ENCODE data around the gene SPATS2L.

DNA sequence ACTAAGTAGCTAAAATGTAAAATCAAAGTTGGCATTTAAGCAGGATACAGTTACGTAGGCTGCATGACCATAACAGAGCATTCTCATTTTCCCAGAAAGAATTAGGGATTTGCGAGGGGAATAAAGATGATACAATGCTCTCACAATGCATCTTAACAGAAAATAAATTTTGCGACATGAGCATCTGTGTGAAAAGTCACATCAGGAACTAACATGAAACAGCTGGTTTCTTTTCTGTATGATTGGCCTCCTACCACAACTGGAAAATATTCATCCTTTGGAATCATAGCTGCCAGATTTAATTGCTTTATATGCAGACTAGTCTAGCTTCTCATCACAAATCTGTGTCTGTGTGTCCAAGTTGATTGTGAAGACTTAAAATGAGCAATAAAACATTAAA, 137.4 kb downstream of the SPATS2L start:
- TF ChIP-seq EP300 (IDR thresholded peaks at IDR 0.05) (no peak), POLR2A (IDR thresholded peaks at IDR 0.05) (no peak), POLR2AphosphoS5 (IDR thresholded peaks at IDR 0.05) (no peak)
- TF ChIP-seq, protein P1, sequence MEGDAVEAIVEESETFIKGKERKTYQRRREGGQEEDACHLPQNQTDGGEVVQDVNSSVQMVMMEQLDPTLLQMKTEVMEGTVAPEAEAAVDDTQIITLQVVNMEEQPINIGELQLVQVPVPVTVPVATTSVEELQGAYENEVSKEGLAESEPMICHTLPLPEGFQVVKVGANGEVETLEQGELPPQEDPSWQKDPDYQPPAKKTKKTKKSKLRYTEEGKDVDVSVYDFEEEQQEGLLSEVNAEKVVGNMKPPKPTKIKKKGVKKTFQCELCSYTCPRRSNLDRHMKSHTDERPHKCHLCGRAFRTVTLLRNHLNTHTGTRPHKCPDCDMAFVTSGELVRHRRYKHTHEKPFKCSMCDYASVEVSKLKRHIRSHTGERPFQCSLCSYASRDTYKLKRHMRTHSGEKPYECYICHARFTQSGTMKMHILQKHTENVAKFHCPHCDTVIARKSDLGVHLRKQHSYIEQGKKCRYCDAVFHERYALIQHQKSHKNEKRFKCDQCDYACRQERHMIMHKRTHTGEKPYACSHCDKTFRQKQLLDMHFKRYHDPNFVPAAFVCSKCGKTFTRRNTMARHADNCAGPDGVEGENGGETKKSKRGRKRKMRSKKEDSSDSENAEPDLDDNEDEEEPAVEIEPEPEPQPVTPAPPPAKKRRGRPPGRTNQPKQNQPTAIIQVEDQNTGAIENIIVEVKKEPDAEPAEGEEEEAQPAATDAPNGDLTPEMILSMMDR (IDR thresholded peaks at IDR 0.05), result no peak
